ENCODE results near the gene FLRT3. TPM values are rescaled to one million over a fixed set of nuclear protein-coding genes. Genes with fewer than 3 reads are reported as not detected.

Gene FLRT3
- total RNA-seq, 3 donors from 2014 or later = under 0.01 to 12.0 (median 6.2) TPM

DNA sequence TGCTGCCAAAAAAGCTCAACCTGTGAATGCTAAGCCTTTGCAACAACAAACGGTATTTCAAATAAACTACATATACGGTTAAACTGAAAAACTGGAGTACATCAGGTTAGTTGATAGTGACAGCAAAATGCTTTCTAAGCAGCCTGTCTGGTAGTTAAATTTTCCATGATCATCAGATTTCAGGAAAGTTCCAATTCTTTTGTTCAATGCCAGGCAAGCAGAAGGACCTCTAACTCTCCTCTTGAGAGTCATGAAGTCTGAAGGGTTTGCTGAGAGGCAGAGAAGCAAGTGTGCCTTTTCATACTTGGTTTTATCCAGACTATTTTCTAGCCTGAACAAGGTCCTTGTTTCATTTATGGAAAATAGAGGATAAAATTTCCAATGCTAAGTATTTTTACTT lies 4.5 kb downstream of the FLRT3 start:
- Histone ChIP-seq H3K27me3 (no peaks in the 10 kb centered on the region), H3K36me3 (no peaks in the 10 kb centered on the region), H3K4me1 (no peaks in the 10 kb centered on the region), H3K27ac (no peak overlapping the region), H3K4me3 (no peak overlapping the region), H3K9me3 (no peaks in the 10 kb centered on the region)
- no peak for DNase-seq (ENCODE audit: low spot score in 2 of 2)
- no peak for TF ChIP-seq POLR2AphosphoS5 (IDR thresholded peaks at IDR 0.05)
- no peak for TF ChIP-seq CTCF (IDR thresholded peaks at IDR 0.05)
- no peak for TF ChIP-seq POLR2A (IDR thresholded peaks at IDR 0.05)
- intact Hi-C loops (cut with DNase I; ENCODE audit: low total_unique reads) = no loop called here

DNA sequence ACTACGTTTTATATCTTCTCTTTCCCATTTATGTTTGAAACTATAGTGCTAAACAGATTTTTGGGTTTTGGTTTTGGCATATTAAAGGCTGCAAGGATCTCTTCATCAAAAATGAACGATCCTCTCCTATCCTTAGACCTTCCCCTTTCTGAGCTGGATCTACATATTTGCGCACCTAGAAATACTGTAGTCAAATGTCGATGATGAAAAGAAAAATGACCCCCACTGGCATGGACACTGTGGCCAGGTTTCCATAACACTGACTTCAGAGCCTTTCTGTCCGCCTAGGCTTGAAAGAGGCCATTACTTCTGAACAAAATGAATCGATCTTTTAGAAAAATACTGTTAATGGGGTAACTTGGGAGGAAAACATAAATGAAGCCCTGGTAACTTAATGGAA lies 5.8 kb downstream of the FLRT3 start:
- TF ChIP-seq CTCF (IDR thresholded peaks at IDR 0.05) = no peak
- TF ChIP-seq POLR2A (IDR thresholded peaks at IDR 0.05) = no peak
- TF ChIP-seq POLR2AphosphoS5 (IDR thresholded peaks at IDR 0.05) = no peak
- no peak for DNase-seq (ENCODE audit: low spot score in 2 of 2)
- no peak overlapping the region for H3K4me3 ChIP-seq
- H3K27ac ChIP-seq = no peak overlapping the region
- intact Hi-C loops (cut with DNase I; ENCODE audit: low total_unique reads) = no loop called here
- no peaks in the 10 kb centered on the region for H3K9me3 ChIP-seq
- no peaks in the 10 kb centered on the region for H3K4me1 ChIP-seq
- H3K36me3 ChIP-seq = no peaks in the 10 kb centered on the region
- no peaks in the 10 kb centered on the region for H3K27me3 ChIP-seq

DNA sequence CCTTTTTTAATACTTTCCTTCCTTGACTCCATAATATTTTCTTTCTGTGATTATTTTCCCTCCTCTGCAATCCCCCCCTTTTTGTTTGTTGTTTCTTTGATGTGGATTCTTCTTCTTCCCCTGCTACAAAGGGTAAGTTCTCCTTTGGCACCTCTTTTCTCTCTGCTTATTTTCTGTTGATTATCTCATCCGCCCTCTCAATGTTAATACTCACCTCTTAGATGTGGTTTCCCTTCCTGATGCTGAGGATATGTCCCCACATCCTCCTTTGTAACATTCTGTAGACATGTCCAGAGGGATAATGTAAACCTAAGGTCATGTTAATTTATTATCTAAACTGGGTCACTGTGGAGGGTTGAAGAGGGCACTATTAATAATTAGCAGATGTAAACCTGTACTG lies 17.7 kb downstream of the FLRT3 start:
- no peaks in the 10 kb centered on the region for H3K9me3 ChIP-seq
- no peak for TF ChIP-seq POLR2AphosphoS5 (IDR thresholded peaks at IDR 0.05)
- no peak for TF ChIP-seq CTCF (IDR thresholded peaks at IDR 0.05)
- no peak for TF ChIP-seq POLR2A (IDR thresholded peaks at IDR 0.05)
- DNase-seq (ENCODE audit: low spot score in 2 of 2) = no peak
- intact Hi-C loops (cut with DNase I; ENCODE audit: low total_unique reads) = no loop called here
- no peaks in the 10 kb centered on the region for H3K36me3 ChIP-seq
- H3K4me1 ChIP-seq = no peaks in the 10 kb centered on the region
- H3K27me3 ChIP-seq = no peaks in the 10 kb centered on the region
- no peak overlapping the region for H3K27ac ChIP-seq
- no peak overlapping the region for H3K4me3 ChIP-seq

DNA sequence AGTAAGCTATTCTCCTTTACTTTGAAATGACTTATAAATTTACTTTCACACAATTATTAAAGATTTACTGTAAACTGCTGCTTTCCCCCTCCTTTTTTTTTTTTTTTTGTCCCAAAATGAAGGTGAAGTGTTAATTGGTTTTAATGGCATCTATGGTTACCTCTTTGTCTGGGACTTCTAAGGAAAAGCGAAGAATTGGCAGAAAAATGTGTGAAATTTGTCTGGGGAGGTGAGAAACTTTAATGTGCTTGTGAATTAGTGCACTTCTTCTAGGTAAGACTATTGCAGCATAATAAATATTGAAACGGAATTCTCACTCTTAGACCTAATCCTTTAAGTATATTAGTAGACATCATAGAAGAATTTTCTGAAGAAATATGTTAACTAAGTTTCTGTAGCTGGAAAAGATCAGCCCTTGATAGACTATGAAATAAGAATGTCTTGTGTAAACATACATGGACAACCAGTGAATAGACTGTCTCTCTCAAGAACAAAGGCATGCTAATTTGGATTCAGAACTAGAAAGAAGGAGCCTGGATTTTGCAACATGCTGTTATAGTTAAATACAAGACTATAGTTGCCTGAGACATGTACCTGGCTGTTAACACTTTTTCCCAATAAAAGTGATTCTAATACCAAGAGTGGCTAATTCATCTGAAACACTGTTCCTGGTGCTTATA lies 23.9 kb downstream of the FLRT3 start:
- DNase-seq (ENCODE audit: low spot score in 2 of 2) = no peak
- Histone ChIP-seq H3K27me3 (no peaks in the 10 kb centered on the region), H3K36me3 (no peaks in the 10 kb centered on the region), H3K4me3 (no peak overlapping the region), H3K9me3 (no peaks in the 10 kb centered on the region), H3K27ac (no peak overlapping the region), H3K4me1 (no peaks in the 10 kb centered on the region)
- intact Hi-C loops (cut with DNase I; ENCODE audit: low total_unique reads) = no loop called here
- TF ChIP-seq CTCF (IDR thresholded peaks at IDR 0.05) (no peak), POLR2A (IDR thresholded peaks at IDR 0.05) (no peak), POLR2AphosphoS5 (IDR thresholded peaks at IDR 0.05) (no peak)

DNA sequence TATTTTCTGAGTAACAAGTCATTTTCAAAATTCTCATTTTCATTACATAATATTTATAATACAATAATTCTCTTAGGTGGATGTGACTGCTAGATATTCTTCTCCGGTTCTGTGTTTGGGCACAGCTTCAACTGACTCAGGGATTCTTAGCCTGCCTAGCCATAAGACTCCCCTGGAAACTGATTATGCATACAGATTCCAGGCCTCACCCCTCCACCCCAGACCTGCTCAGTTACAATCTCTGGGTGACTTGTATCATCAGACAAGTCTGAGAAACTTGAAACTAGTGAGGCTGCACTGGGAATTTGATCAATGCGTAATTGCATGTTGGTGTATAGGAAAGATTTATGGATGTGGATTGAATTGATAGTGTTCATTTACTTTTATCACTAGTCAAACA lies 25.4 kb downstream of the FLRT3 start:
- intact Hi-C loops (cut with DNase I; ENCODE audit: low total_unique reads) = no loop called here
- no peak for TF ChIP-seq CTCF (IDR thresholded peaks at IDR 0.05)
- no peak for TF ChIP-seq POLR2A (IDR thresholded peaks at IDR 0.05)
- TF ChIP-seq POLR2AphosphoS5 (IDR thresholded peaks at IDR 0.05) = no peak
- no peaks in the 10 kb centered on the region for H3K9me3 ChIP-seq
- no peak for DNase-seq (ENCODE audit: low spot score in 2 of 2)
- H3K4me1 ChIP-seq = no peaks in the 10 kb centered on the region
- no peaks in the 10 kb centered on the region for H3K36me3 ChIP-seq
- H3K4me3 ChIP-seq = no peak overlapping the region
- no peak overlapping the region for H3K27ac ChIP-seq
- no peaks in the 10 kb centered on the region for H3K27me3 ChIP-seq

Data from breast epithelium (tissue), 4 donors.